Measurements from ENCODE around the gene PPP1R12C. TPM values are rescaled to one million over a fixed set of nuclear protein-coding genes. Genes with fewer than 3 reads are reported as not detected.

PPP1R12C gene
- total and polyA plus RNA-seq, 2 experiments from 2014 or later, result 69.7 to 74.5 TPM

GRCh38 chr19:55115446-55116065 is 1.9 kb downstream of the PPP1R12C start:
- Histone ChIP-seq H3K9me2 (replicated peaks; ENCODE audit: insufficient read depth) (no peaks in the 10 kb centered on the region), H3K79me2 (peaks cover 55% of the 10 kb centered on the region), H3K36me3 (replicated peaks; ENCODE audit: insufficient read depth, low read depth) (no peaks in the 10 kb centered on the region), H3K27ac (peak overlapping the region; percentile 89), H2AFZ (no peak overlapping the region), H3K4me1 (ENCODE audit: insufficient read depth) (peaks cover 29% of the 10 kb centered on the region), H3K4me2 (peak overlapping the region; percentile 98), H3K9me3 (ENCODE audit: low read depth) (no peaks in the 10 kb centered on the region), H3K27me3 (no peaks in the 10 kb centered on the region), H4K20me1 (ENCODE audit: insufficient read depth, poor library complexity, severe bottlenecking) (peaks cover 40% of the 10 kb centered on the region), H3K4me3 (peak overlapping the region; percentile 98)
- no peak for TF ChIP-seq CTCF (IDR thresholded peaks at IDR 0.05; ENCODE audit: poor library complexity)
- peak; percentile 55 for DNase-seq (ENCODE audit: low spot score)
- WGBS (ENCODE audit: low lambda C conversion rate, missing lambda C conversion rate), result 85% methylated on average over 10 of the region's 13 CpGs

GRCh38 chr19:55114566-55115145 is 2.8 kb downstream of the PPP1R12C start:
- no peak for DNase-seq (ENCODE audit: low spot score)
- peaks cover 42% of the 10 kb centered on the region for H4K20me1 ChIP-seq (ENCODE audit: insufficient read depth, poor library complexity, severe bottlenecking)
- H3K4me2 ChIP-seq, result peak overlapping the region; percentile 98
- H3K9me2 ChIP-seq (replicated peaks; ENCODE audit: insufficient read depth), result no peaks in the 10 kb centered on the region
- TF ChIP-seq CTCF (IDR thresholded peaks at IDR 0.05; ENCODE audit: poor library complexity) (no peak), EZH2phosphoT487 (IDR thresholded peaks at IDR 0.05; ENCODE audit: low read depth, severe bottlenecking, unreplicated experiment) (no peak), EZH2 (IDR thresholded peaks at IDR 0.05; ENCODE audit: borderline replicate concordance) (no peak)
- 92% methylated on average over 6 of the region's 9 CpGs for WGBS (ENCODE audit: low lambda C conversion rate, missing lambda C conversion rate)
- no peaks in the 10 kb centered on the region for H3K36me3 ChIP-seq (replicated peaks; ENCODE audit: insufficient read depth, low read depth)
- no peaks in the 10 kb centered on the region for H3K9me3 ChIP-seq (ENCODE audit: low read depth)
- H3K79me2 ChIP-seq, result peaks cover 57% of the 10 kb centered on the region
- no peak overlapping the region for H3K4me3 ChIP-seq
- H3K27me3 ChIP-seq, result no peaks in the 10 kb centered on the region
- peaks cover 29% of the 10 kb centered on the region for H3K4me1 ChIP-seq (ENCODE audit: insufficient read depth)
- H2AFZ ChIP-seq, result no peak overlapping the region
- H3K27ac ChIP-seq, result peak overlapping the region; percentile 89

GRCh38 chr19:55113570-55114039 is 3.8 kb downstream of the PPP1R12C start:
- H3K79me2 ChIP-seq, result peaks cover 65% of the 10 kb centered on the region
- H2AFZ ChIP-seq, result no peak overlapping the region
- peak; percentile 95 for DNase-seq (ENCODE audit: low spot score)
- peak overlapping the region; percentile 95 for H3K27ac ChIP-seq
- no peaks in the 10 kb centered on the region for H3K9me2 ChIP-seq (replicated peaks; ENCODE audit: insufficient read depth)
- H4K20me1 ChIP-seq (ENCODE audit: insufficient read depth, poor library complexity, severe bottlenecking), result peaks cover 42% of the 10 kb centered on the region
- WGBS (ENCODE audit: low lambda C conversion rate, missing lambda C conversion rate), result 32% methylated on average over 12 of the region's 12 CpGs
- H3K27me3 ChIP-seq, result no peaks in the 10 kb centered on the region
- no peaks in the 10 kb centered on the region for H3K36me3 ChIP-seq (replicated peaks; ENCODE audit: insufficient read depth, low read depth)
- TF ChIP-seq CTCF (IDR thresholded peaks at IDR 0.05; ENCODE audit: poor library complexity), result no peak
- no peak for TF ChIP-seq EZH2 (IDR thresholded peaks at IDR 0.05; ENCODE audit: borderline replicate concordance)
- TF ChIP-seq EZH2phosphoT487 (IDR thresholded peaks at IDR 0.05; ENCODE audit: low read depth, severe bottlenecking, unreplicated experiment), result no peak
- H3K9me3 ChIP-seq (ENCODE audit: low read depth), result no peaks in the 10 kb centered on the region
- H3K4me1 ChIP-seq (ENCODE audit: insufficient read depth), result peaks cover 29% of the 10 kb centered on the region
- H3K4me3 ChIP-seq, result no peak overlapping the region
- peak overlapping the region; percentile 98 for H3K4me2 ChIP-seq

Measured in hepatocyte (in vitro differentiated cells).